AG09319 (cell line): Measurements from ENCODE around the gene VEPH1.

Experiments
- DNase-seq: peaks from one replicate; pipeline ENCODE4 v3.0.0-alpha.2; 2010; ENCODE audit warnings: low read depth; ENCODE audit errors: extremely low read depth
- CTCF ChIP-seq: IDR thresholded peaks from 2 replicates; pipeline ENCODE4 v1.5.1; 2011; ENCODE audit warnings: low read depth, mild to moderate bottlenecking, inconsistent platforms, low read length, moderate library complexity

Gene VEPH1

GRCh38 chr3:157238457-157238856 is 264.8 kb downstream of the VEPH1 start:
- TF ChIP-seq CTCF: no peak
- no peak for DNase-seq

GRCh38 chr3:157237886-157238285 is 265.3 kb downstream of the VEPH1 start:
- no peak for DNase-seq

GRCh38 chr3:157235291-157235690 is 267.9 kb downstream of the VEPH1 start:
- DNase-seq: no peak
- no peak for TF ChIP-seq CTCF

More at GRCh38 chr3:157237886-157238285, 265.3 kb downstream of the VEPH1 start:
- no peak for TF ChIP-seq CTCF

GRCh38 chr3:157233923-157234322 is 269.3 kb downstream of the VEPH1 start:
- no peak for DNase-seq
- TF ChIP-seq CTCF: no peak

- DNase-seq: no peak
- no peak for TF ChIP-seq CTCF
Observed at GRCh38 chr3:157232141-157232540, 271.1 kb downstream of the VEPH1 start.

GRCh38 chr3:157231071-157231470 is 272.1 kb downstream of the VEPH1 start:
- DNase-seq: peak; percentile 20

More at GRCh38 chr3:157231071-157231470, 272.1 kb downstream of the VEPH1 start:
- TF ChIP-seq CTCF: no peak
